HG03060 (cell line): ENCODE data around the gene ABHD18.
"Not testable (repeated sequence)": the region's sequence is repeated elsewhere in the genome, so short reads cannot be mapped to it uniquely, and the experiment has no call there.

Source experiments
- ATAC-seq: cut with Tn5 transposase; IDR thresholded peaks from one replicate; pipeline ENCODE4 v1.9.1; 2021; ENCODE audit warnings: low read depth, moderate number of reproducible peaks; ENCODE audit not compliant: unreplicated experiment

ABHD18 gene

GRCh38 chr4:128061566-128062536, 96.6 kb downstream of the ABHD18 start:
- peak; percentile 14 for ATAC-seq

GRCh38 chr4:128066453-128066820, 101.2 kb downstream of the ABHD18 start:
- ATAC-seq: not testable (repeated sequence)

- no peak for ATAC-seq
These were observed 103.7 kb downstream of the ABHD18 start for GRCh38 chr4:128068918-128069317.

GRCh38 chr4:128076464-128076863, 111.3 kb downstream of the ABHD18 start:
- ATAC-seq: no peak
